IPS-18c (cell line): ENCODE measurements around the gene SRXN1.

ENCODE experiments used
- H3K4me3 ChIP-seq: 2 replicates; pipeline ENCODE4 v1.7.0; 2013; ENCODE audit warnings: low read depth, mild to moderate bottlenecking, low read length, moderate library complexity; ENCODE audit not compliant: insufficient read depth
- H3K9me3 ChIP-seq: one replicate; pipeline ENCODE4 v1.6.1; 2013; ENCODE audit warnings: mild to moderate bottlenecking, low read length, moderate library complexity; ENCODE audit not compliant: control insufficient read depth, insufficient read depth

The SRXN1 gene

DNA sequence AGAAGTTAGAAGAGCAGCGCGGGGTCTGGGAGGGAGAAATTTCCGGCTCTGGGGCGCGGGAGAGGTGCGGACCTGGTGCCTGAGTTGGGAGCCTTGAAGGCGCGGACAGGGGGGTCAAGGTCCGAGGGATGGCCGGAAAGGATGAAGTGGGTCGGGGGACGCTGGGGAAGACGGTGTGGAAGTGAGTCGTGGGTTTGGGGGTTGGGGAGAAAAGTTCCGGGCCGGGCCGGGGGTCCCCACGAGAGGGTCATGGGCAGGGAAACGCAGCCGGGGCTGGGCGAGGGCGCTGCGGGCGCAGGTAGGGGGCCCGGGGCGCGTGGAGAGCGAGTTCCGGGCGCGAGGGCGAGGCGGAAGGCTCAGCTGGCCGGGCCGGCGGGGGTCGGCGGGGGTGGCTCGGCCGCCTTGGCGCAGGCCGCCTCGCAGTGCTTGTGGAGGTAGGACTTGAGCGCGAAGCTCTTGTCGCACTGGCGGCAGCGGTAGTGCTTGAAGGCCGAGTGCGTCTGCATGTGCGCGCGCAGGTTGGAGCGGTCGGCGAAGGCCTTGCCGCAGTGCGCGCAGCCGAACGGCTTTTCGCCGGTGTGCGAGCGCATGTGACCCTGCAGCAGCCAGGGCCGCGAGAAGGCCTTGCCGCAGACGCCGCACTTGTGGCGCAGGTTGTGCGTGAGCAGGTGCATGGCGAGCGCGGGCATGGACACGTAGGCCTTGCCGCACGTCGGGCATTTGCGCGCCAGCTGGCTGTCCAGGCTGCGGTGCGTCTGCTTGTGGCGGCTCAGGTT lies 10.5 kb upstream of the SRXN1 start:
- no peaks in the 10 kb centered on the region for H3K9me3 ChIP-seq
- no peak overlapping the region for H3K4me3 ChIP-seq

DNA sequence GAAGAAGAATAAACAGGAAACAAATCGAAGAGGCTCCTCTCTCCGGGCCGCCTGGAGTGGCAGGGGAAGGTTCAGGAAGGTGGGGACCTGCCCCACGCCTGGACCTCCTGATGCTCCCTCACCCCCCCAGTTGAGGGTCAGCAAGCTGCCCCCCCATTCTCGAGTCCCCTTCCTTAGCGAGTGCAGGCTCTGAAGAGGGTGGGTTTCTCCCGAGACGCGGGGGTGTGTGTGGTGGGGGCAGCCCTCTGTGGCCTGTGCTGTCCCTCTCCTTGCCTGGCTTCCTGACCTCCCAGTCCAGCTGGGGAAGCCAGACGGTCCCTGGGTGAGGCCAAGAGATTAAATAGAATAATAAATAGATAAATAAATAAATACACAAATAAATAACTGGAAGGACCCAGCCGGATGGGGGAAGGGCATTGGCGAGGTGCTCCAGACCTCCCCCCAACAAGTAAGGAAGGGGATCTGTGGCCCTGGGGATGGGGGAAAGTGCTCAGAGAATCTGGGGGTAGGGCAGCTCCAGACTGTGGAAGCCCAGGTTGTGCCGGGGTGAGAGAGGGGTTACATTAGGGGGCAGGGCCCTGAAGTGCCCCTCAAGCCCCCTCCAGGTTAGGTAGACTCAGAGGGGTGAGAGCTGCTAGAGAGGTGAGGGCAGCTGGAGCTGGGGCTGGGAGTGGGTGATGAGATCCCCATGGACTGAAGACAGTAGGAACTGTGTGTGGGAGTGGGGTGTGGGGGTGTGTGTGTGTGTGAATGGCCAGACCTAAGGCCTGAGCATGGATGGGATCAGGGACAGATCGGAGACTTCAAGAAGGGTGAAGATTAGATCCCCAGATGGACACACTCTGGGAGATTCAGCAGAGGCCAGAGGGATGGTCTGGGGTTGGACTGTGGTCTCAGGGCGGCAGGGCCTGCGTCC lies 9.5 kb upstream of the SRXN1 start:
- Histone ChIP-seq H3K9me3 (no peaks in the 10 kb centered on the region), H3K4me3 (0 out of 2 replicates have a peak overlapping the region, but pooled peaks have one; percentile 20)

GRCh38 chr20:661474-662270 lies 8.7 kb upstream of the SRXN1 start:
- Histone ChIP-seq H3K4me3 (peak overlapping the region; percentile 20; the same call in 1 of the 2 replicates), H3K9me3 (no peaks in the 10 kb centered on the region)

- no peak overlapping the region for H3K4me3 ChIP-seq
- H3K9me3 ChIP-seq: no peaks in the 10 kb centered on the region
These were observed 5.8 kb upstream of the SRXN1 start for GRCh38 chr20:658731-659291.

DNA sequence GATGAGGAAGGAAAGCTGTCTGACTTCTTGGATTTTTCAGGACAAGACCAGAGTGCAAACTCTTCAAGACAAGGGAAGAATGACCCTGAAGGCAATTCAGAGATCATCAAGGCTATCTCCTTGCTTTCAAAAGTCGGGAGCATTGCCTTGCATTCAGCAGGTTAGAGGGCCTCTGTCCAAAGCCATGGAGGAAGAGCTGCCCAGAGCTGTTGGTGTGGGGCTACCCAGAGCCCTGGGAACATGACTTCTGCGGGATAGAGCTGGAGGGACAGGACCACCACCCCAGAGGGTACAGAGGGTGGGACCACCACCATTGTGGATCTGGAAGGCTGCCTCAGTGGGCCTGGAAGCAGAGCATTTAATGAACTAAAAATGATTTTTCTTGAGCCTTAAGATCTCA lies 5.2 kb upstream of the SRXN1 start:
- Histone ChIP-seq H3K4me3 (no peak overlapping the region), H3K9me3 (no peaks in the 10 kb centered on the region)

DNA sequence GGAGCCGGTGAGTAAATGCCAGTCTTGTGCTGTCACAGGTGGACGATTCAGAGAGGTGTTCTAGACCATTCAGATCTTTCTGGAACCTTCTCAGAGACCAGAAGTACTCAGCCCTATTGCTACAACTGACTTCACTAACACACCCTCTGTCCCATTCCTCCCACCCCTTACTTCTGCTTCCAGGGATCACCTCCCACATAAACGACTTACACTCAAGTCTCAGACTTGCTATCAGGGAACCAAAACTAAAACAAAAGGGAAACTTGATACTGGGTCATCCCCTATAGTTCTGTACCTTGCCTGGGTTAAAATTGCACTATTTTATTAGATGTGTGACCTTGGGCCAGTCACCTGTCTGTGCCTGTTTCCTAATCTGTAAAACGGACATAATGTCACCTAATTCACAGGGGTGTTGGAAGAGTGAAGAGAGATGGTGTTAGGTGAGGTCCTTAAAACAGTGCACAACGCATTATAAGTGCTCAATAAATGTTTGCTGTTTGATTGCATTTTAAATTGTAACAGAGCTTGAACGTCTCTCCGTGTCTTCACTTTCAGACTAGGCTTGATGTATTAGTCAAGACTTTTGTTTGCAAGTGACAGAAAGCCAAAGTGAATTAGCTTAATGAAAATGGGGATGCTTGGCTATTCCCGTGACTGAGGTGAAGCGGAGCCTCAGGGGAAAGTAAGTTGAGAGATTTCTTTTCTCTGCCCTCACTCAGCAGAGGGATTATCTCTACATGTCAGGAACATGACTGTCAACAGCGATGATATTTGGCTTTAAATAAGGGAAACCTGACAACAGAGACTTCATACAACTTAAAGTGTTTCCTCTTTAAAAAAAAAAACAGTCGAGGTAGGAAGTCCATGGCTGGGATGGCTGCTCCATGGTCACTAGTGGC lies 3.0 kb upstream of the SRXN1 start:
- Histone ChIP-seq H3K9me3 (no peaks in the 10 kb centered on the region), H3K4me3 (no peak overlapping the region)

DNA sequence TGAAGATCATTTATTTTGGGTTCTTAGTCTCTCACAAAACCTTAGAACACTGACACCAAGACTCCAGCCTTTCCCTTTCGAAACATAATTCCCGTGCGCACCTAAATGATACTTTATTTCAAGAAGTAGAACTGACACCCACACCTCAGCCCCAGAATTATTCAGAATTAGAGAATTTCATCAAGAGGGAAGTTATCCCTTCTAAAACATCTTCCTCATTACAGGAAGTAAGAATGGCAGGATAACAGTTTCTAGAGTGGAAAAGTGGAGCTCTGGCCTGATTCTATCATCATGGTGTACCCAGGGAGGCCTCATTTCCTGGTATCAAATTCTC lies 1.4 kb upstream of the SRXN1 start:
- Histone ChIP-seq H3K4me3 (no peak overlapping the region), H3K9me3 (no peaks in the 10 kb centered on the region)

DNA sequence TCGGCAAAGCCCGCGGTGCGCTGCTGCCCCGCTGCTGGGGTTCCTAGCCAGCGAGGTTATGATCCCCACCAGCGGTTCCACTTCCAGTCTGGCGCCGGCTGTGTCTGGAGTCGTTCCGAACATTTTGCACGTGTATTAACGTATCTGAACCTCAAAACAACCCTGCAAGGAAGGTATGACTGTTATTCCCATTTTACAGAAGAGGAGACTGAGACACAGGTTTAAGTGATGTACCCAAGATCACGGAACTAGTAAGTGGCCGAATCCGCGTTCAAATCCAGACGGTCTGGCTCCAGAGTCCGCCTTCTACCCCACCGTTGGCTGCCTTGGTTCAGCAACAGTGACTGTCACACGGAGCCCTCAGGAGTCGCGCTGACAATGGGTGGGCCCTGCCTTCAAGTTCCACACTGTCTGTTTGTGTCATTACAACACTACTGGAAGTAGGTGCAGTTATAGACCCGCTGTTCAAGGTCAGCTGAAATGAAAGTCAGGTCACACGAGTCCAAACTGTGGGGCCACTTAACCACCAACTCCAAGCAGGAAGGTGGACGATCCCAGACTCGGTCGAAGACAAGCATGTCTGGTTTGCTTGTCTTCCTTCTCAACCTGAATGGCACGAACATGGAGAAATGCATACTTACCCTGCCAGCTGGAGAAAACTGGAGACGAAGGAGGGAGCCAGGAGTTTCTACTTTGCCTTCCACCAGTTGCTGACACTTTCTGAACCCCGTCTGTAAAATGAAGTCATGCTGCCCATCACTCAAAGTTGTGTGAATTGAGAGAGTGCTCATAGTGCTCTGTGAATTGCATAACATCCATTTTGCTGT lies 803 bp upstream of the SRXN1 start:
- no peaks in the 10 kb centered on the region for H3K9me3 ChIP-seq

GRCh38 chr20:652615-653109 lies 338 bp downstream of the SRXN1 start:
- peak overlapping the region; percentile 82 for H3K4me3 ChIP-seq

More for the DNA sequence above, 803 bp upstream of the SRXN1 start:
- peak overlapping the region; percentile 46 for H3K4me3 ChIP-seq

GRCh38 chr20:651713-652614 lies 1.0 kb downstream of the SRXN1 start:
- Histone ChIP-seq H3K4me3 (peak overlapping the region; percentile 82), H3K9me3 (no peaks in the 10 kb centered on the region)

More at GRCh38 chr20:652615-653109, 338 bp downstream of the SRXN1 start:
- H3K9me3 ChIP-seq: no peaks in the 10 kb centered on the region

GRCh38 chr20:650954-651353 lies 2.0 kb downstream of the SRXN1 start:
- Histone ChIP-seq H3K4me3 (no peak overlapping the region), H3K9me3 (no peaks in the 10 kb centered on the region)

DNA sequence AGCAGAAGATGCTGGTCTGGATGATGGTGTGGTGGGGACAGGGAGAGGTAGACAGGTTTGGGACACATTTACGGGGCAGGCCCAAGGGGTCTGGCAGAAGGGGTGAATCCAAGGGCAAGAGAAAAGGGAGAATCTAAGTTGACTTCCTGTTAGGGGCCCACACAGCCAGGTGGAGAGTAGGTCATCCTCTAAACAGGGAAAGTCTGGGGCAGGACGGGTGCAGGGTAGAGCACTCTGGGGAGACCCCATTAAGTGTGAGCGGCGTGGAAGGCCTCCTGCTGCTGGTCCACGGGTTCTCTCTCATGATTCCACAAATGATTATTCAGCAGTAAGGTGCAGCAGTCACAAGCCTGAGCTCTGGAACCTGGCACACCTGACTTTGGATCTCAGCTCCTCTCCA lies 2.7 kb downstream of the SRXN1 start:
- Histone ChIP-seq H3K4me3 (no peak overlapping the region), H3K9me3 (no peaks in the 10 kb centered on the region)

DNA sequence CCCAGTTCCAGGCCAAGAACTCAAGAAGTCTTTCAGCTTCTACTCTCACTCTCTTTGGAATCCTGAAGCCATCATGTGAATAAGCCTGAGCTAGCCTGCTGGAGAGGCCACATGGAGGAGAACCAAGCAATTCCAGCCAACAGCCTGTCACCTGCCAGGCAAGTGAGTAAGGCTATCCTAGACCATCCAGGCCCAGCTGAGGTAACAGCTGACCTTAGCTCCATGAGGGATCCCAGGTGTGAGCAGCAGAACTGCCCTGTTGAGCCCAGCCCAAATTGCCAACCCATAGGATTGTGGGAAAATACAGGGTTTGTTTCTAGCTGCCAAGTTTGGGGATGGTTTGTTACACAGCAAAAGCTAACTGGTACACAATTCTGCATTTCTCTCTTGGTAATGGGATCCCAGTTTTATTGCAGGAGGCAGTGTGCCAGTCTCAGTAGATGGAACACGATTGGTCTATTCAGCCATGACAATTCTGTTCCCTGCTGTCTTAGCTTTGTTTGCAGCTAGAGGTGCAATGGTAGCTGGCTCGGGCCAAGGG lies 5.5 kb downstream of the SRXN1 start:
- H3K9me3 ChIP-seq: peaks cover 3% of the 10 kb centered on the region
- no peak overlapping the region for H3K4me3 ChIP-seq

DNA sequence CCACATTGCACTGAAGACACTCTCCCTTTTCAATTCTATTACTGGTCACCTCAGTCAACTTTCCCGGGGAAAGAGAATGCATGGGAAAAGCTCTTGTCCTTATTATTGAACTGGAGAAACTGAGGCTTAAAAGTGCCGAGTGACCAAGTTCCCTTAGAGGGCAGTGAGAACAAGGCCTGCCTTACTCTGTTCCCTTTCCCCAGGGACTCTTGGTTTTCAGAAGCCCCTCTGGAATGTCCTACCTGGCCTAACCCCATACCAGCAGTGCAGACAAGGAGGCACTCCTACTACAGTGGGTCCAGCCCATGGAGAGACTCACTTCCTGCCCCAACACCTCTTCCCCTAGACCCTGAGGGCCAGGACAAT lies 6.1 kb downstream of the SRXN1 start:
- H3K4me3 ChIP-seq: no peak overlapping the region
- peaks cover 3% of the 10 kb centered on the region for H3K9me3 ChIP-seq
